Thoracic aorta (tissue), 2 donors: Measurements from ENCODE around the gene SLC8A2. TPM values are rescaled to one million over a fixed set of nuclear protein-coding genes. Genes with fewer than 3 reads are reported as not detected.

Experiments used
- ATAC-seq: fragments of 150-250 bp; one replicate; pipeline ENCODE4 v1.8.0; 2017; ENCODE audit warnings: low read depth; ENCODE audit not compliant: insufficient number of reproducible peaks, low FRiP score
- DNase-seq: peaks from one replicate; pipeline ENCODE4 v3.0.0-alpha.2; 2020; ENCODE audit warnings: low spot score
- H3K27ac ChIP-seq, 2 donors: fragments of 200-600 bp; sonication (generic); 1 replicate in 1 of 2; 2 replicates in 1 of 2; pipeline ENCODE4 v1.5.1; 2016; ENCODE audit warnings: mild to moderate bottlenecking in 2 of 2, moderate library complexity in 2 of 2
- H3K27me3 ChIP-seq: fragments of 200-600 bp; sonication (generic); replicated peaks from 2 replicates; pipeline ENCODE4 v1.6.0; 2016; ENCODE audit warnings: mild to moderate bottlenecking; ENCODE audit not compliant: insufficient read depth
- H3K36me3 ChIP-seq: fragments of 200-600 bp; sonication (generic); one replicate; pipeline ENCODE4 v1.5.1; 2016
- H3K4me1 ChIP-seq, 2 donors: fragments of 200-600 bp; sonication (generic); 1 replicate in 1 of 2; 2 replicates in 1 of 2; pipeline versions ENCODE4 v1.5.1 to v1.6.0; 2016; ENCODE audit warnings: low read depth in 2 of 2, mild to moderate bottlenecking in 1 of 2; ENCODE audit not compliant: control insufficient read depth in 1 of 2
- H3K4me3 ChIP-seq: fragments of 200-600 bp; sonication (generic); 2 replicates; pipeline ENCODE4 v1.5.1; 2016; ENCODE audit warnings: mild to moderate bottlenecking
- H3K9me3 ChIP-seq: fragments of 200-600 bp; sonication (generic); 2 replicates; pipeline ENCODE4 v1.5.1; 2016
- CTCF ChIP-seq: fragments of 200-600 bp; sonication (generic); IDR thresholded peaks from one replicate; pipeline ENCODE4 v1.5.1; 2019; ENCODE audit warnings: antibody characterized with exemption
- total RNA-seq, 2 donors: library from RNA; depleted of rRNA; stranded (reverse); fragments of >200 nt; gene quantifications; one replicate each; pipeline versions ENCODE4 v1.1.0 to v1.2.3, GENCODE V29; 2016

SLC8A2 gene
- total RNA-seq, 2 donors from 2014 or later: 0.28 TPM; not detected in 1

- ATAC-seq: no peak
- no peaks in the 10 kb centered on the region for H3K9me3 ChIP-seq
- H3K27ac ChIP-seq: no peak overlapping the region
- no peak for TF ChIP-seq CTCF
- no peak for DNase-seq
- peaks cover 10% of the 10 kb centered on the region for H3K27me3 ChIP-seq
- peaks cover 7% of the 10 kb centered on the region in 2 donors for H3K4me1 ChIP-seq
- H3K36me3 ChIP-seq: no peaks in the 10 kb centered on the region
- H3K4me3 ChIP-seq: peak overlapping the region; percentile 26
Measured at GRCh38 chr19:47446534-47447469, 24.9 kb downstream of the SLC8A2 start.

- no peak overlapping the region for H3K27ac ChIP-seq
- H3K27me3 ChIP-seq: peaks cover 10% of the 10 kb centered on the region
- no peak for TF ChIP-seq CTCF
- peak; percentile 21 for ATAC-seq
- H3K36me3 ChIP-seq: no peaks in the 10 kb centered on the region
- no peak overlapping the region for H3K4me3 ChIP-seq
- H3K9me3 ChIP-seq: no peaks in the 10 kb centered on the region
- DNase-seq: no peak
- peaks cover 7% of the 10 kb centered on the region in 2 donors for H3K4me1 ChIP-seq
Measured at GRCh38 chr19:47445937-47446402, 25.7 kb downstream of the SLC8A2 start.

- Histone ChIP-seq H3K27me3 (peaks cover 10% of the 10 kb centered on the region), H3K4me1 (peaks cover 7% of the 10 kb centered on the region in 2 donors), H3K4me3 (no peak overlapping the region), H3K36me3 (no peaks in the 10 kb centered on the region), H3K9me3 (no peaks in the 10 kb centered on the region), H3K27ac (no peak overlapping the region)
- DNase-seq (no peak), ATAC-seq (no peak)
- TF ChIP-seq CTCF: no peak
Measured at GRCh38 chr19:47445527-47445926, 26.2 kb downstream of the SLC8A2 start.

DNA sequence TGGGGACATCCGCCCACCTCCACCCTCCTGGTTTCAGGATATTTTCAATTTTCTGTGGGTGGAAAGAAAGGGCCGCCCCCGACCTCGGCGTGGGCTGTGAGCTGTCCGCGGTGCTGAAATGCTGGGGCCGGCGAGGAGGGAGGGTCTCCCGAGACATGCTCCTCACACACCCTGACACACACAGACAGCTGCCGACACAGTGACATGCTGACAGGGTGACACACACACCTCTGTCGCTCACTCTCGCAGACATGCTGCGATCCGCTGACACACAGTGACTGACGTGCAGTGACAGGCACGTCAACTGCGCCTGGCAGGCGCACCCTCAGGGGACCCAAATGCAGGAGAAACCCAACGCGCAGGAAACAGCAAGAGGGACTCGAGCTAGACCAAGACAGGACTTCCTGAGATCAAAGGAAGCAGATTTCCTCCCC lies 27.3 kb downstream of the SLC8A2 start:
- Histone ChIP-seq H3K27me3 (peaks cover 10% of the 10 kb centered on the region), H3K9me3 (no peaks in the 10 kb centered on the region), H3K27ac (no peak overlapping the region), H3K36me3 (no peaks in the 10 kb centered on the region), H3K4me1 (peaks cover 7% of the 10 kb centered on the region in 2 donors), H3K4me3 (no peak overlapping the region)
- DNase-seq (no peak), ATAC-seq (no peak)
- no peak for TF ChIP-seq CTCF

- no peaks in the 10 kb centered on the region for H3K36me3 ChIP-seq
- no peak overlapping the region for H3K4me3 ChIP-seq
- no peak for ATAC-seq
- H3K27me3 ChIP-seq: peaks cover 5% of the 10 kb centered on the region
- H3K27ac ChIP-seq: no peak overlapping the region
- no peak for DNase-seq
- no peaks in the 10 kb centered on the region for H3K9me3 ChIP-seq
- peaks cover 7% of the 10 kb centered on the region in 2 donors for H3K4me1 ChIP-seq
- TF ChIP-seq CTCF: no peak
Measured at GRCh38 chr19:47443331-47443730, 28.4 kb downstream of the SLC8A2 start.
